Fibroblast of pulmonary artery (primary cell): ENCODE data around the gene CNOT1.
A peak's percentile ranks its signal among the peaks of the same experiment; 100 is the strongest.

Experiments
- DNase-seq: peaks from one replicate; pipeline ENCODE4 v3.0.0-alpha.2; 2010; ENCODE audit warnings: low read depth
- H3K4me3 ChIP-seq: replicated peaks from 2 replicates; pipeline ENCODE4 v1.5.1; 2011; ENCODE audit warnings: low read depth, mild to moderate bottlenecking, control low read depth, low read length, moderate library complexity
- TF ChIP-seq, protein P1 (sequence below): IDR thresholded peaks from 2 replicates; pipeline ENCODE4 v1.5.1; 2011; ENCODE audit warnings: mild to moderate bottlenecking, control low read depth, low read length, inconsistent platforms; ENCODE audit errors: missing control alignments

CNOT1 gene

GRCh38 chr16:58501242-58502131 lies 128.1 kb downstream of the CNOT1 start:
- DNase-seq: no peak
- H3K4me3 ChIP-seq: peak overlapping the region; percentile 57
- TF ChIP-seq, protein P1, sequence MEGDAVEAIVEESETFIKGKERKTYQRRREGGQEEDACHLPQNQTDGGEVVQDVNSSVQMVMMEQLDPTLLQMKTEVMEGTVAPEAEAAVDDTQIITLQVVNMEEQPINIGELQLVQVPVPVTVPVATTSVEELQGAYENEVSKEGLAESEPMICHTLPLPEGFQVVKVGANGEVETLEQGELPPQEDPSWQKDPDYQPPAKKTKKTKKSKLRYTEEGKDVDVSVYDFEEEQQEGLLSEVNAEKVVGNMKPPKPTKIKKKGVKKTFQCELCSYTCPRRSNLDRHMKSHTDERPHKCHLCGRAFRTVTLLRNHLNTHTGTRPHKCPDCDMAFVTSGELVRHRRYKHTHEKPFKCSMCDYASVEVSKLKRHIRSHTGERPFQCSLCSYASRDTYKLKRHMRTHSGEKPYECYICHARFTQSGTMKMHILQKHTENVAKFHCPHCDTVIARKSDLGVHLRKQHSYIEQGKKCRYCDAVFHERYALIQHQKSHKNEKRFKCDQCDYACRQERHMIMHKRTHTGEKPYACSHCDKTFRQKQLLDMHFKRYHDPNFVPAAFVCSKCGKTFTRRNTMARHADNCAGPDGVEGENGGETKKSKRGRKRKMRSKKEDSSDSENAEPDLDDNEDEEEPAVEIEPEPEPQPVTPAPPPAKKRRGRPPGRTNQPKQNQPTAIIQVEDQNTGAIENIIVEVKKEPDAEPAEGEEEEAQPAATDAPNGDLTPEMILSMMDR: no peak

DNA sequence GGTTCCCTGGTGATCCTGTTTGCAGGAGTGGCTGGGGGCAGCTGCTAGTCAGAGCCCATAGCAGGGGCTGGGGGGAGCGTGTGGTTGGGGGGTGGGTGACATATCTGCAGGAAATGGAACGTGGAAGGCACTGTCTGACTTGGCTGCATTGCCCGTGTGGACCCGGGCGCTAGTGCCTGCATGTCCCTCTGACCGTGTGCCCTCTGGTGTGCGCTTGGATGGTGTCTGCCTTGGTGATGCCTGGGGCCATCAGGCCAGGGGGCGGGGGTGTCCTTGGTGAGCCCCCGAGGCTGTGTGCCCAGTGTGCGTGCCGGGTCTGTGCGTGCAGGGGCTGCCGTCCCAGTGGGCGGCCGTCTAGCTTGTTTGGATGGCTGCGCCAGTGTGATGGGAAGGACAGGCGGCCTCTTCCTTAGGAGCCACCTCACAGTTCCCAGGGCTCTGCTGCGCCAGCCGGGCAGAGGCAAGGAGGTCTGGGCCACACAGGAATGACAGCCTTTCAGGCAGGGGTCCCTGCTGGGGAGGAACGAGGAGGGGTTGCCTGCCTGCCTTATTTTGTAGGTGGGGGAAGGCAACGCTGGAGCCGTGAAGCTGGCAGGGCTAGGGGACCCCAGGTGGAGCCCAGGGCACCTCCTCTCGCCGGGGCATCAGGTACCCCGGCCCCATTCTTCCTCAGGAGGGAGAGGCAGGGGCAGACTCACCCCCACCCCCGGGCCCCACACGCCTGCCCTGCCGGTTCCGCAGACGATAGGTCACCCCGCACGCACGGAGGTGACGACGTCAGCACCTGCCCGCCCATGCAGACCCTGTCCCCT lies 129.0 kb downstream of the CNOT1 start:
- DNase-seq: no peak
- H3K4me3 ChIP-seq: peak overlapping the region; percentile 57
- TF ChIP-seq, protein P1: no peak

DNA sequence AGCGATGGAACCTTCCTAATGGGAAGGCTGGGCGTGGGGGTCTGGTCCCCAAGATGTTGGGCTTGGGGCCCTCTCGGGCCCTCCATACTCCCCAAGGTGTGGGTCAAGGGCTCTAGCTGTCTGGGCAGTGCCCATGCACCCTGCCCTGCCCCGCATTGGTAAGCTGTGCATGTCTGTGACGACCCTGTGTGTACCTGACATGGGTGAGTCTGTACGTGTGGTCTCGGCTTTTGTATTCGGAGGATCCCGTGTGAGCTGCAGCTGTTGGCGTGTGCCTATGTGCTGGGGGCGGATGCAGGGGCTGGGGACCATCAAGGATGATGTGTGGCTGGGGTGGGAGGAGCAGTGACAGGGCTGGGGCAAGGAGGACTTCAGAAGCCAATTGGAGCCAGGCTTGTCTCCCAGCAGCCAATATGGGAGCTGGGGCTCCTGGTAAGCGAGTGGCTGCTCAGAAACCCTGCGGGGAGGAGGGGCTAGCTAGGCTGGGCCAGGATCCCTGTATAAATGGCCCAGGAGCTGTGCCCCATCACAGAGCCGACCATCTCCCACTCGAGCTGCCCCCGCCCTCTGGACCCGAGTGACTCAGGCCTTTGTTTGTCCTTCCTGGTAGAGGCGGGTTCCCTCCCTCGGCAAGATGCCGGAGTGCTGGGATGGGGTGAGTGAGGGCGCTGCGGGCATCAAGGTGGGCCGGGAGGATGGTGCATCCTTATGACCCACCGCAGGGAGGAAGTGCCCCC lies 129.8 kb downstream of the CNOT1 start, which contains the start of gene NDRG4:
NDRG4 (plus strand) TSS at position 529 of the 737 bp plus-strand sequence; CDS start at position 635, 106 bp downstream.
- H3K4me3 ChIP-seq: peak within 1 kb of the TSS; percentile 57
- TF ChIP-seq, protein P1: no peak
- peak; percentile 91 for DNase-seq

- TF ChIP-seq, protein P1: no peak
- DNase-seq: no peak
- no peak overlapping the region for H3K4me3 ChIP-seq
Observed at GRCh38 chr16:58499092-58499511, 130.5 kb downstream of the CNOT1 start.

DNA sequence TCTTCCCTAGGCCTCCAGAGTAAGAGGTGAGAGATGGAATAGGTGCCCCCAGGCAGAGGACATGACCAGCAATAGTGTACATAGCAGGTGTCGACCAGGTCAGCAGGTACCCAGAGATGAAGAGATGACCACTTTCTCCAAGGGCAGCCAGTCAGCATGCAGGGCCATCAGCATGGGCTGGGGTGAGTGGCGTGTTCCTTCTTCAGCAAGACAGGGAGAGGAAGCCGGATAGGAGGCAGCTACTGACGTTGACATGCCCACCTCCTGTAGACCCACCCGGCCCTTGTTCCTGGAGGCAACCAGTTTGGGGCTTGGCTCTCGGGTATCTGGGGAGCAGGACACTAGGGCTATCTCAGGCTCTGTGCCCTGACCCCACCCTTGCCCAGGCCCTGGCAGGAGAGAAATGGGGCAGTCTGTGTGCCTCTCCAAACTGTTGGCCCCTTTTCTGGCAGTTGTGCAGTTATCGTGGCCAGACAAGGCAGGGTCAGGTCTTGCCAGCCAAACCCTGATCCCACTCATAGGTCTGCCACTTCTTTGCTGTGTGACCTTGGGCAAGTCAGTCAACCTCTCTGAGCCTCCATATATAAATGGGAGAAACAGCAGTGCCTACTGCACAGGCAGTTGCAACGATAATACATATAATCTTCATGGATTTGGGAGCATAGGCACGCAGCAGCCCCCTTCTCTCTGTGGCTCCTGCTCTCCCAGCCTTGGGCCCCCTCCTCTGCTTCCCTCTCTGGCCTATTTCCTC lies 131.1 kb downstream of the CNOT1 start:
- TF ChIP-seq, protein P1: no peak
- no peak for DNase-seq
- H3K4me3 ChIP-seq: no peak overlapping the region

GRCh38 chr16:58497935-58498334 lies 131.7 kb downstream of the CNOT1 start:
- TF ChIP-seq, protein P1: no peak
- no peak overlapping the region for H3K4me3 ChIP-seq
- no peak for DNase-seq
